DMS 273 treated with DMSO at 0.1 percent for 48 hours (cell line): Measurements from ENCODE around the gene D2HGDH.
"Not testable (repeated sequence)": the region's sequence is repeated elsewhere in the genome, so short reads cannot be mapped to it uniquely, and the experiment has no call there.

Experiments
- DNase-seq: peaks from one replicate; lab custom pipeline; 2025; lab: John Stamatoyannopoulos, UW

D2HGDH gene

DNA sequence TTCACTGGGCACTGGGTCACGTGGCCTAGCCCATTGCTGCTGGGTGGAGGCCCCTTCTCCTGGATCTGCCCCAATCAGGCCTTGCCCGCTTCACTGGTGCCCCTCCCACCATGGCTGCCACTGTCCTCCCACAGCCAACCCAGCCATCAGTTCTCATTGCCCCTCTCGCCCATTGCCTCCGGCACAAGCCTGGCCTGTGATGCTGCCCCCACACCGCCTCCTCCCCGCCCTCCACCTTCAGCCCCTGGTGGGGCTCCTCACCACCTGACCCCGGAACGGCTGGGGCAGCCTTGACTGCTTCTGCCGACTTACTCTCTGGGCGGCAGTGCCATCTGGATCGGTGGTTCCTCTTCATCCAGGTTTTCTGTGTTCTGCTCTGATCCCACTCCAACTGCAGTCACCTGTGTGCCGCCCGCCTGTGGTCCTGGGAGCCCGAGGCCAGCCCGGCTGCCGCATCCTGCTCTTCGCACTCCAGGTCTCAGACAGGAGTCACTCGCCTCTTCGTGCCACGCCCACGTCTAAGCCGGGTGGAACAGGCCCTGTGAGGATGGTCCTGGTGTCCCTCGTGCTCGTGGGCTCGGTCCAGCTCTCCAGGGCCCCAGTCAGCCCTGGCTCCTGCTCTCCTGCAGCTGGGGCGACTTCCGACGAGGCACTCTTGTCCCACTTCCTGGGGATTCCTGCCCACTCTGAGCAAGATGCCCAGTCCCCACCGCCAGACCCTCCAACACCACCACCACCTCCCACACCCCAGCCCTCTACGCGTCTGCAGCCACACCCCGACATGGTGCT, 14.2 kb downstream of the D2HGDH start:
- DNase-seq, result no peak

DNA sequence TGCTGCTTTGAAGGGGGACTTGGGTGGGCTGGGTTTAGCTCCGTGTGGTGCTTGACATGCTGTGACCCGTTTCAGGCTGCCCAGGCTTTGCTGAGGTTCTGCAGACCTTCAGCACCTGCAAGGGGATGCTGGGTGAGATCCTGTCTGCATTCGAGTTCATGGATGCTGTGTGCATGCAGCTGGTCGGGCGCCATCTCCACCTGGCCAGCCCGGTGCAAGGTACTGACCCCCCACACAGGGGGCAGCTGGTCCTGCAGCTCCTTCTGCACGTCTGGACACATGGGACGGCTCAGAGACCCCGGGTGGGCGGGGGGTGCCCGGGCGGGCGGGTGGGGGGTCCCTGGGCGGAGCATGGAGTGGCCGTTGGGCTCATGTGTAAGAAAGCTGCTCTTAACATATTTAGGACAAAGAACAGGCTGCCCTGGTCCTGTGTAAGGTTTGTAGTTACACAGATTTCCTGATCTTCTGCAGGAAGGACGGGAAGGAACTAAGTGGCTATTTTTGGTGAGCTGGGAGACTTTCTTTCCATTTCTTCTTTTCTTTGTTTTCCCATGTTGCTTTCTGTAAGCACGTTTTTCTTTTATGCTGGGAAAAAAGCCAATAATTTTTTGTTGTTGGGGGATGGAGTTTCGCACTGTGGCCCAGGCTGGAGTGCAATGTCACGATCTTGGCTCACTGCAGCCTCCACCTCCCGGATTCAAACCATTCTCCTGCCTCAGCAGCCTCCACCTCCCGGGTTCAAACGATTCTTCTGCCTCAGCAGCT, 15.8 kb downstream of the D2HGDH start:
- no peak for DNase-seq

DNA sequence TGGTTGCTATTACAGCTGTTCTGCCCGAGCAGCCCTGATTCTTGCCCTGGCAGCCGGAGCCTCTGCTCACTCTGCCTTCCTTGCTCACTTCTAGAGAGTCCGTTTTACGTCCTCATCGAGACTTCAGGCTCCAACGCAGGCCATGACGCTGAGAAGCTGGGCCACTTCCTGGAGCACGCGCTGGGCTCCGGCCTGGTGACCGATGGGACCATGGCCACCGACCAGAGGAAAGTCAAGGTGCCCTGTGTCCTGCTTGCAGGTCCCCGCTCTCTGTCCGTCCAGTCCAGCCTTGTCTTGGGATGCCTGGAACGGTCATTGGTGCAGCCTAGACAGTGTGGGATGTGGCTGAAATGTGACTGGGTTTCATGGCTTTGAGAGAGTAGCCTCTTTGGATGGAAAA, 16.7 kb downstream of the D2HGDH start:
- DNase-seq, result no peak

DNA sequence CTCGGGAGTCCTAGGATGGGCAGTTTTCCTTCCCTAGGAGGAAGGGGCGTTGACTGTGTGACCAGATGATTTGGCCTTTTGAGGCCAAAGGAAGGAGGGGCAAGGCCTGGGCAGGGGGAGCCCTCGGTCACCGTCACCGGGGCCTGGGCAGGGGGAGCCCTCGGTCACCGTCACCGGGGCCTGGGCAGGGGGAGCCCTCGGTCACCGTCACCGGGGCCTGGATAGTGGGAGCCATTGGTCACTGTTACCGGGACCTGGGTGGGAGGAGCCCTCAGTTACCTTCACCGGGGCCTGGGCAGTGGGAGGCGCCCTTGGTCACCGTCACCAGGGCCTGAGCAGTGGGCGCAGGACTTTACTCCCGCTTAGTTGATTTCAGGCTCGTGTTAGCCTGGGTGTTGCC, 17.3 kb downstream of the D2HGDH start:
- DNase-seq, result no peak

DNA sequence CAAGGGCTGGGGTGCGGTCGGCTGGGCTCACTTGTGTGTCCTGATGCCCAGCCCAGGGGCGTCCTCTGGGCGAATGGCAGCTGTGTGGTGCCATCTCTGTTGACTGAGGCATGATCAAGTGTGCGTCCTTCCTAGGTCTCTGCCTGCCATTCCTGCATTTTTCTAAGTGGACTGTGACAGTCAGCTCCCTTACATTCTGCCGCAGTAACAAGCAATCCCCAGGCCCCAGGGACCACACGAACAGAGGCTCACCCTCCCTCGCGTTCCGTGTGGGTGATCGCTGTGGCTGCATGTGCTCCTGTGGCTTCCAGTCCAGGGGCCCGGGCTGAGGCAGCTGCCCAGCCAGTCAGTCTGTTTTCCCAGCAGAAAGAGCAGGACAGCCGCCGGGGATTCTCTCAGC, 17.8 kb downstream of the D2HGDH start:
- no peak for DNase-seq

DNA sequence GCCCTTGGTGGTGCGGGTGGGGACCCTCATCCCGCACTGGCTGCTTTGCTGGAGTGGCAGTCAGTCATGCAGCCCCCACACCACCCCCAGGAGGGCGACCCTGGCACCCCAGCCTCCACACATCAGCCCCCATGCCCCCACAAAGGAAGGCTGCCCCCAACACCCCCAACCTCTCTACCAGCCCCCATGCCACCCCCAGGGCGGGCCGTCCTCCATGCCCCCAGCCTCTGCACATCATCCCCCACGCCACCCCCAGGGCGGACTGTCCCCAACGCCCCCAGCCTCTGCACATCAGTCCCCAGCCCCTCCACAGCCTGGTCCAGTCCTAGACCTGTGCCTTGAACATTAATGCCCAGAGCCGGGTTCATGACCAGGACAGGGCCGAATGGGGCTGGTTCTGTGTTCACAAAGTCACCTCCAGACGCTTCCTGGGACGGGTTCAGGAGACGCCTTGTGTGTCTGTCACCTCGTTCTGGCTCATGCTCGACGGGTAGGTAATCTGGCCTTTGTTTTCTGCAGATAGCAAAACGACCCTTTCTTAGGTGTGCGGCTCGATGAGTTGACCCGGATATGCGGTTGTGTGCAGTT, 18.4 kb downstream of the D2HGDH start:
- no peak for DNase-seq

DNA sequence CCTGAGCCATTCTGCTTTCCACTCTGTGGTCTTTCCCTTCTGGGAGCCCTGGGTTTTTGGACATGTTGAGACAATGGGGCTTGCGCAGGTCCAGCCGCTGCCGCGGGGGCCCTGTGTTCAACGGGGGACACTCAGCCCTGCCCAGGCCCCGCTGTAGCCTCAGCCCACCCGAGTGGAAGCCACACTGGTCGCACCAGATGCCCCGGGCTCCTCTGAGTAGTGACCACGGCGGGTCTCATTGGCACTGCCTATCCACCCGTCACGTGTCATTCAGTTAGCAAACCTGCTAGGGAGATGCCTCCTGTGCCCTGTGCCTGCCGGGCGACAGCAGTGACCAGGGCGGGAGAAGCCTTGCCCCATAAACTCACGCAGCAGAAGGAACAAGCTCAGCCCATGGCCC, 19.1 kb downstream of the D2HGDH start:
- DNase-seq, result no peak

DNA sequence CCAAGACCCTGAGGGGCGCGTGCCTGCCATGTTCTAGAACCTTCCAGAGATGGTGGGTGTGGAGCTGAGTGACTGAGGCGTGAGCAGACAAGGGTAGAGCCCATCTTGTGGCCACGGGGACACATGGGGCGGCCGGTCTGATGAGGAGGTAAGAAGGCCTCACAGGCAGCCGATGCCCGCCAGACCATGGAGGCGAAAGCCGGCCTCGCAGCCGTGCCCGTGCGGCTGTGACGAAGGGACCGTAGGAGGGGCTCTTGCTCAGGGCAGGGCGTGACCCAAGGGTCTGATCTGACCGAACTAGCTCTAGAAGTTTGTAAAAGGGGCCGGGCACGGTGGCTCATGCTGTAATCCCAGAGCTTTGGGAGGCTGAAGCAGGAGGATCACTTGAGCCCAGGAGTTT, 19.6 kb downstream of the D2HGDH start:
- no peak for DNase-seq

DNA sequence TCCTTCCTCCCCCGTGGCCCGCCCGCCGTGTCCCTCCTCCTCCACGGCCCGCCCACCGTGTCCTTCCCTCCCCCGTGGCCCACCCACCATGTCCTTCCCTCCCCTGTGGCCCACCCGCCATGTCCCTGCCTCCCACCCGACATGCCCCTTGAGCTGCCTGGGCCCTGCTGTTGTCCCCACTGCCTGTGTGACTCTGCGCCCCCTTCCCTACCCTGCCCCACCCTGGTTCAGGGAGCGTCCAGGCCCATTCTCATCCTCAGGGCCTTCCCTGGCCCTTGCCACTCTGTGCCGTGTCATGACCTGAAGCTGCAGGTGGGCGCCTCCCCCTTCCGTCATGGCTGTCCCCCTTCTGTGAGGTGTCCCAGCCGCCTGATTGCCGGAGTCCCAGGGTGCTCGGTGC, 20.7 kb downstream of the D2HGDH start:
- DNase-seq, result no peak

DNA sequence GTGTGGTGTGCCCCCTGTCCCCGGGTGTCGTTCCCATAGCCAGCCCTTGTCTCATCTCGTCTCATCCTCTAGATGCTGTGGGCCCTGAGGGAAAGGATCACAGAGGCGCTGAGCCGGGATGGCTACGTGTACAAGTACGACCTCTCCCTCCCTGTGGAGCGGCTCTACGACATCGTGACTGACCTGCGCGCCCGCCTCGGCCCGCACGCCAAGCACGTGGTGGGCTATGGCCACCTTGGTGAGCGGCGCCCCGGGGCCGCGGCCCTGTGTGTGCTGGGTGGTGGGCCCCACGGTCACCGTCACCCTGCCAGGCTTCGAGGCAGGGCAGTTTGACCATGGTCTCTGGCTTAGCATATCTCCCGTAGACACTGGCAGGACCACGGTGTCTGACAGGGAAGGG, 21.3 kb downstream of the D2HGDH start:
- no peak for DNase-seq

DNA sequence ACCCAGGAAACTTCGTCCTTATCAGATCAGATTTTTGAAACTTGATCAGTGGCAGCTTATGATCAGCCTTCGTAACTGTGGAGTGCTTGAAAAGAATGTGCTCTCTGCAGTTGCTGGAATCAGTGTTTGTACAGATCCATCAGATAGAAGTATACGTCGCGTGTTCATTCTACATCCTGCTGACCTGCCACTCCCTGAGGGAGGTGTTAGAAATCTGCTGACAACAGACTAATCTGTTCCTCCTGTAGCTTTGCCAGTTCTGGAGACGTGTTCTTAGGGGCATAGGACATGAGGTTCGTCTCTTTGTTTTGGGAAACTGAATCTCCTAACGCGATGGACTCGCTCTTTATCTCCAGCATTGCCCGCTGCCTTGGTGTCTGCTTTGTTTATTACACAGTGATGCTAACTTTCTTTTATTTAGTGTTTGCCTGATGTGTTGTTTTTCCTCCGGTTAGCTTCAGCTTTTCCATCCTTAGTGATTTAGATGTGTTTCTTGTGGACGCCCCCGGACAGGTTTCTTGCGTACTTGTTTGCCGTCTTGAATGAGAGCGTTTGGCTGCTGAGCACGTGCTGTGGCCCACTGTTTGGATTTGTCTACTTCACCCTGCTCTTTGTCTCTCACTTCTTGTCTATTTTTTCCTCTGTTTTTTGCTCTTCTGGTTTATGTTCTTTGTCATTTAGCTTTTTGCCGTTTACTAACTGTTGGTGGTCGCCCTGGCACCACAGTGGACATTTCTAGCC, 24.8 kb downstream of the D2HGDH start:
- DNase-seq, result no peak

DNA sequence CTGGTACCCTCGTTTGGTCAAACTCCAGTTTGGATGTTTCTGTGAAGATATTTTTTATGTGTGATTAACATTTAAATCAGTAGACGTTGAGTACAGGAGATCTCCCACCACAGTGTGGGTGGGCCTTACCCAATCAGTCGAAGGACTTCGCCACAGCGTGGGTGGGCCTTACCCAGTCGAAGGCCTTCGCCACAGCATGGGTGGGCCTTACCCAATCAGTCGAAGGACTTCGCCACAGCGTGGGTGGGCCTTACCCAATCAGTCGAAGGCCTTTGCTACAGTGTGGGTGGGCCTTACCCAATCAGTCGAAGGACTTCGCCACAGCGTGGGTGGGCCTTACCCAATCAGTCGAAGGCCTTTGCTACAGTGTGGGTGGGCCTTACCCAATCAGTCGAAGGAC, 25.5 kb downstream of the D2HGDH start:
- not testable (repeated sequence) for DNase-seq

DNA sequence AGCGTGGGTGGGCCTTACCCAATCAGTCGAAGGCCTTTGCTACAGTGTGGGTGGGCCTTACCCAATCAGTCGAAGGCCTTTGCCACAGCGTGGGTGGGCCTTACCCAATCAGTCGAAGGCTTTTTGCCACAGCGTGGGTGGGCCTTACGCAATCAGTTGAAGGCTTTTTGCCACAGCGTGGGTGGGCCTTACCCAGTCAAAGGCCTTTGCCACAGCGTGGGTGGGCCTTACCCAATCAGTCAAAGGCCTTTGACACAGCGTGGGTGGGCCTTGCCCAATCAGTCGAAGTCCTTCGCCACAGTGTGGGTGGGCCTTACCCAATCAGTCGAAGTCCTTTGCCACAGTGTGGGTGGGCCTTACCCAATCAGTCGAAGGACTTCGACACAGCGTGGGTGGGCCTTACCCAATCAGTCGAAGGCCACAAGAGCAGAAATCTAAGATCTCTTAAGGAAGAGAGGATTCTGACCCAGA, 25.9 kb downstream of the D2HGDH start:
- no peak for DNase-seq

DNA sequence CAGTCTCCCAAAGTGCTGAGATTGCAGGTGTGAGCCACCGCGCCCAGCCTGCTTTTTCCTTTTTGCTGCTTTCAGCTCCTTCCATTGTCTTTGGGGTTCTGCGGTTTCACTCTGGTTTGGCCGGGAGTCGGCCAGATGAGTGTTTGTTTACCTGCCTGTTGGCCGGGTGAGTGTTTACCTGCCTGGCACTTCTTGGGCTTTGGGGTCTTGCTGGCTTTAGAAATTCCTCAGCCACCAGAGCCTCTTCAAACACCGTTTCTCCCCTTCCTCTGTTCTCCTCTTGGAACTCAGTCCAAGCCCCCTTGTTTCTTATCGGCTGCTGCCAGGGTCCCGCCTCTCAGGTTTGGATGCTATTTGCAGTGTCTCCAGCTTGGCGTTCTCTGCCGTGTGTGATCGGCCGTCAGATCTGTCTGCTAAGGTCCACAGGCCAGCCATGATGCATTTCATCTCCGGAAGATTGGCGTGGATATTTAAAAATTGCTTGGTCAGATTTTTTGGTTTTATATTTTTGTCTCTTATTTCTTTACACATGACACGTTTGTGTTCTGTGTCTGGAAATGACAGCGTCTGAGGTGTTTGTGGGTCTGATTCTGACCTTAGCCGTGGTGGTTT, 28.0 kb downstream of the D2HGDH start:
- no peak for DNase-seq

DNA sequence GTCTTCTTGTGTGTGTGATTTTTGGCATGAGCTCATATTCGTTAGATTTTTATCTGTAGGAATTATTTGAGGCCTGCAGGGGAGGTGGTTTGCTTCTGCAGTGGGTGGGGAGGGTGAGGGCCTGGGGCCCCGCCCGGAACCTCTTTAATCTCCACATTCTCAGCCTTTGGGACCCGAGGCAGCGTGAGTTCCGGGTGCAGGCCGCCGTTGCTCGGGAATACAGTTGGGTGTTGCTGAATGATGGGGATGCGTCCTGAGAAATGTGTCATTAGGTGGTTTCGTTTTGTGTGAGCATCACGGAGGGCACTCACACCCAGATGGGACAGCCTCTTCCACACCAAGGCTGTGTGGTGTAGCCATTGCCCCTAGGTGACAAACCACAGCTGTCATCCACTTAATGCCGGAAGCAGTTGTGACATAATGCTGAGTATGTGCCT, 28.5 kb downstream of the D2HGDH start:
- DNase-seq, result no peak

DNA sequence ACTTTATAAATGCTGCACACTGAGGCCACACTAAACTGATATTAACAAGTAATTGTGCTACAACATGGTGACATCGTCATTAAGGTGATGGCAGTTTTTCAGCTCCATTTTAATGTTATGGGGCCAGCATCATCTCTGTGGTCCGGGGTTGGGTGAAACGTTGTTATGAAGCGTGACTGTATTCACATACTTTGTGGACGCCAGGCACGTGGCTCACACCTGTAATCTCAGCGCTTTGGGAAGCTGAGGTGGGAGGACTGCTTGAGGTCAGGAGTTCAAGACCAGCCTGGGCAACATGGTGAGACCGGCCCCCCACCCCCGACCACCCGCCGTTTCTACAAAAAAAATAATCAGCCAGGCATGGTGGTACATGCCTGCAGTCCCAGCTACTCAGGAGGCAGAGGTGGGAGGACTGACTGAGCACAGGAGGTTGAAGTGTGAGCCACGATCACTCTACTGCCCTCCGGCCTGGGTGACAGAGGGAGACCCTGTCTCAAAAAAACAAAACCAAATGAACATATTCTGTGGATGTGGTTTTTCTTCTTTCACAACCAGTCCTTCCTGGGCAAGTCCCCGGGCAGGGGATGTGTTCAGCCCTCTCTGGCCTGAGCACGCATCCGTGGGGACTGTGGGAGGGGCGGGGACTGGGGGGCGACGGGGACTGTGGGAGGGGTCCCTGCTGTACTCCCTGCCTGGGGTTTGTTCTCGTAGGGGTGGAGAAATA, 29.3 kb downstream of the D2HGDH start:
- no peak for DNase-seq

DNA sequence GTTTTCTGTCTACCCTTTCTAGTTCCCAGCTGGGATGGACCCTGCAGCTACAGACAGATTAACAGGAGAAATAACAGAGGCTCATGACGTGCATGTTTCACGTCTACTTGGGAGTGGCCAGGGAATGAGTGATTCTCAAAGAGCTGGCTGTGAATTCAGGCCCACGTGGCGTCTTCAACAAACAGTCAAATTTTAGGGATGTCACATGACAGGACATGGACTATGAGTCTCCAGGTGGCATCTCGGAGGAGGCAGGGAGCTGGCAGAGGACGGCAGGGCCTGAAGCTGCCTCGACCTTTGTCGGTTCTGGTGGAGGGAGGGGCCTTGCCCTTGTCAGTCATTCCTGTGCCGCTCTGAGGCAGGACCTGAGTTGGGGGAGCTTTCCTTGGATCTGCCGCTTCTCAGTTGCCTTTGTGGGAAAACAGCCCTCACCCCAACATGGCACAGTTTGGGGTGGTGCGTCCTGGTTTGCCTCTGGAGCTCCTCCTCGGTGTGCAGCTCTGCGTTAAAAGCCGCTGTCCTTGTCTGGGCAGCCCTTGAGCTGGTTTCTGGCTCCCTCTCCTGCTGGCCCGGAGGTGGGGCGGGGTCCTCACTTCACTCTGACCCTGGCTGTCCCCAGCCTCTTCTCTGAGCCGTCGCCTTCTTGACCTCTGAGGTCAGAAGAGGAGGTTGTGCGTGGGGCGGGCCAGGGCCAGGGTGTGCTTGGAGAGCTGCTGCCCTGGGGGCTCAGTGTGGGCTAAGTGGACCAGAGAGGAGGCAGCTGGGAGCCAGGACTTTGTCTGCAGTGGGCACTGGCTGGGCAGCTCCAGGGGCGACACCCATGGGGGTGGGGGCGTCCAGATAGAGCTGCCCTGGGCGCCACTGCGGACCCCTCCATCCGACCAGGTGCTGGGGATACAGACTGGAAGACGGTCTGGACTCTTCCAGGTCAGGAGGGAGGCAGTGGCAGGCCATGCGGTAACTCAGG, 30.1 kb downstream of the D2HGDH start:
- no peak for DNase-seq

DNA sequence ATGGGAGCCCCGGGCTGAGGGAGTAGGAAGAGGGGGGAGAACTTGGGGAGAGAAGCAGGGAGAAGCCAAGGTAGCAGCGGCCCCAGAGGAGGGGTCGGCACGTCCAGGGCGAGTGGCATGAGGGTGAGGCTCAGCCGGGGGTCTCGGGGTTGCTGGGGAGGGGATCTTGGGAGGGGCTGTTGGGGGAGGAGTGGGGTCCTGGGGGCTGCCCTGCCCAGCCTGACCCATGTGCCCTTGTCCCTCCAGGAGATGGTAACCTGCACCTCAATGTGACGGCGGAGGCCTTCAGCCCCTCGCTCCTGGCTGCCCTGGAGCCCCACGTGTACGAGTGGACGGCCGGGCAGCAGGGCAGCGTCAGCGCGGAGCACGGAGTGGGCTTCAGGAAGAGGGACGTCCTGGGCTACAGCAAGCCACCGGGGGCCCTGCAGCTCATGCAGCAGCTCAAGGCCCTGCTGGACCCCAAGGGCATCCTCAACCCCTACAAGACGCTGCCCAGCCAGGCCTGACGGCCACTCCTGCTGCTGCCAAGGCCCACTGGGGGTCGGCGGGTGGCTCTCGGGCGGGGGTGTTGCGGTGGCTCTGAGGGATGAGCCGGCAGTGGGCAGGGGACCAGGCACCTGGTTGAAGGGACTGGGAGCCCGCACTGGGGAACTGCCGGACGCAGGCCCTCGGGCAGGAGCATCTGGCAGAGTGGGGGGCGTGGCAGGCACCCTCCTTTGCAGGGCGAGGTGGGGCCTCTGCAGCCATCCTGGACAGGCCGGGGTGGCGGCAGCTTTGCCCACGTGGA, 33.2 kb downstream of the D2HGDH start:
- DNase-seq, result no peak

DNA sequence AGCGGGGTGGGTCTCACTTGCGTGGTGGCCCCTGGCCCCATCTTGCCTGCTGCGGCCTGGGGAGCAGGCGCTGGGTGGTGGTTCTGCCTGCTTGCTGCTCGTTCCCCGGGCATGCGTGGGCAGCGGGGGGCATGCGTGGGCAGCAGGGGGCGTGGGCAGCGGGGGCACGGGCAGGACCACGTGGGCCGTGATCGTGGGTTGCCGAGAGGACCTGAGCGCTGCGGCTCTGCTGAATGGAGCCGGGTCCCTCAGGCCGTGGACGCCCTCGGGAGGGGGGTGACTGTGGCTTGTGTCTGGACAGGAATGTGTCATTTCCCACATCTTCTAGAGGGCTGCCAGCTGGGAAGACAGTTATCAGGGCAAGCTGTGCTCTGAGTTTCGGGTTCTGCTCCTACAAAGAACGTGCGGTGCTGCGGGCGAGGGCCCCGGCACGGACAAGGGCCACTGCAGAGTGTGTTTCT, 33.9 kb downstream of the D2HGDH start:
- no peak for DNase-seq
